K562 (cell line): ENCODE measurements around the gene ACTRT3. TPM values are rescaled to one million over a fixed set of nuclear protein-coding genes. Genes with fewer than 3 reads are reported as not detected.

ENCODE experiments used
- ARHGAP35 ChIP-seq: fragments of 450-650 bp; IDR thresholded peaks from 2 replicates; pipeline ENCODE4 v1.6.1; 2018; ENCODE audit not compliant: partially characterized antibody
- CXXC5 ChIP-seq: fragments of 250-450 bp; sonication (Bioruptor Pico); IDR thresholded peaks from 2 replicates; pipeline ENCODE4 v1.8.0; 2022; ENCODE audit warnings: inconsistent platforms, mild to moderate bottlenecking, moderate library complexity
- ELF2 ChIP-seq: fragments of 250-450 bp; sonication (Bioruptor Pico); IDR thresholded peaks from 2 replicates; pipeline ENCODE4 v1.5.0; 2021; ENCODE audit warnings: mild to moderate bottlenecking
- EP300 ChIP-seq: IDR thresholded peaks from 2 replicates; pipeline ENCODE4 v1.6.1; 2012; ENCODE audit warnings: low read length, improper control_type of control experiment
- ETV5 ChIP-seq: sonication (generic); formaldehyde crosslinking; IDR thresholded peaks from 2 replicates; pipeline ENCODE4 v1.4.0; 2020; ENCODE audit warnings: low read depth, mild to moderate bottlenecking, missing genetic modification reagents
- HDAC3 ChIP-seq: fragments of 450-650 bp; IDR thresholded peaks from 2 replicates; pipeline ENCODE4 v1.6.1; 2018; ENCODE audit warnings: borderline replicate concordance, mild to moderate bottlenecking, moderate library complexity; ENCODE audit not compliant: partially characterized antibody
- HDGF ChIP-seq: fragments of 450-650 bp; IDR thresholded peaks from 2 replicates; pipeline ENCODE4 v1.6.1; 2016
- ID3 ChIP-seq, 2 experiments: fragments of 250-450 bp in 1 of 2; fragments of 450-650 bp in 1 of 2; sonication (Bioruptor Pico) in 1 of 2; IDR thresholded peaks; 2 replicates each; pipeline versions ENCODE4 v1.6.1 to v1.8.0; 2016 to 2021; ENCODE audit warnings: mild to moderate bottlenecking in 2 of 2, moderate library complexity in 2 of 2, missing compliant biosample characterization in 1 of 2, missing genetic modification characterization in 1 of 2
- IRF2 ChIP-seq: sonication (generic); formaldehyde crosslinking; IDR thresholded peaks from 2 replicates; pipeline ENCODE4 v1.8.1; 2022; ENCODE audit warnings: mild to moderate bottlenecking, missing genetic modification reagents
- MNT ChIP-seq, 2 experiments: fragments of 450-650 bp; conservative IDR thresholded peaks; 2 replicates each; pipeline ENCODE4 v1.6.1; 2017; ENCODE audit warnings: mild to moderate bottlenecking in 2 of 2, moderate library complexity in 2 of 2
- NCOA4 ChIP-seq: fragments of 450-650 bp; IDR thresholded peaks from 2 replicates; pipeline ENCODE4 v1.6.1; 2018; ENCODE audit warnings: mild to moderate bottlenecking; ENCODE audit not compliant: partially characterized antibody
- NCOR1 ChIP-seq: fragments of 450-650 bp; IDR thresholded peaks from 2 replicates; pipeline ENCODE4 v1.6.1; 2016; ENCODE audit warnings: mild to moderate bottlenecking, moderate library complexity
- NEUROD1 ChIP-seq: fragments of 150-350 bp; IDR thresholded peaks from 2 replicates; pipeline ENCODE4 v1.6.1; 2014; ENCODE audit warnings: borderline replicate concordance, low read length, low read depth; ENCODE audit not compliant: partially characterized antibody
- RBM14 ChIP-seq: fragments of 200-400 bp; formaldehyde crosslinking; IDR thresholded peaks from 2 replicates; pipeline ENCODE4 v1.6.1; 2018; ENCODE audit warnings: low read depth, mild to moderate bottlenecking, low read length, moderate library complexity, borderline replicate concordance; ENCODE audit not compliant: insufficient read depth
- SRSF7 ChIP-seq: fragments of 200-400 bp; formaldehyde crosslinking; optimal IDR thresholded peaks from 2 replicates; pipeline ENCODE3; 2017; ENCODE audit warnings: mild to moderate bottlenecking, low read depth, low read length
- TBL1XR1 ChIP-seq, 2 experiments: IDR thresholded peaks; 2 replicates each; pipeline ENCODE4 v1.6.1; 2012; ENCODE audit warnings: improper control_type of control experiment in 2 of 2, low read length in 2 of 2, mild to moderate bottlenecking in 1 of 2
- ZNF592 ChIP-seq: fragments of 450-650 bp; IDR thresholded peaks from 2 replicates; pipeline ENCODE4 v1.6.1; 2017; ENCODE audit warnings: antibody characterized with exemption, mild to moderate bottlenecking
- ZZZ3 ChIP-seq: fragments of 450-650 bp; IDR thresholded peaks from 2 replicates; pipeline ENCODE4 v1.6.1; 2016; ENCODE audit warnings: antibody characterized with exemption, mild to moderate bottlenecking, moderate library complexity
- polyA plus RNA-seq, 8 experiments: library from polyadenylated mRNA; depleted of rRNA in 4 of 8; stranded (reverse) in 5 of 8; unstranded in 3 of 8; fragments of >200 nt; fragmentation: Nextera tagmentation in 2 of 8; fragmentation: Illumina TruSeq in 1 of 8; extraction: Ambion mirVana in 2 of 8; extraction: Trizol in 1 of 8; gene quantifications; 2 replicates each; pipeline versions ENCODE4 v1.2.1 to v1.2.3, GENCODE V29; 2011 to 2014; ENCODE audit warnings: inconsistent platforms in 1 of 8, missing spikeins in 1 of 8
- total RNA-seq, 7 experiments: library from RNA; depleted of rRNA in 6 of 7; stranded (reverse); fragments of >200 nt in 6 of 7; fragmentation: Illumina TruSeq in 2 of 7; extraction: Trizol in 2 of 7; gene quantifications; 2 replicates each; pipeline versions ENCODE4 v1.2.1 to v1.2.3, GENCODE V29; 2011 to 2021; ENCODE audit warnings: low replicate concordance in 1 of 7

Gene ACTRT3
- total and polyA plus RNA-seq, 9 of the 15 experiments (the other 6 are each of a cell fraction or from before 2014, with no cell fraction given) = 0.06 to 0.11 (median 0.07) TPM; not detected in 5

GRCh38 chr3:169781209-169781855 is 12.0 kb upstream of the ACTRT3 start (continued):
- TF ChIP-seq MNT (conservative IDR thresholded peaks at IDR 0.05) (no peak), NCOA4 (no peak), NCOR1 (peak; percentile 88), SRSF7 (no peak), NEUROD1 (no peak), ARHGAP35 (no peak), EP300 (peak; percentile 92), CXXC5 (CRISPR knock-in tag) (peak; percentile 52), HDAC3 (no peak), TBL1XR1 (IDR thresholded peaks at IDR 0.05; ENCODE audit: low read length in 2 of 2) (peak in 1 of 2 experiments; percentile 60; a peak in 1 of 4 replicates), ZZZ3 (no peak), HDGF (no peak), ELF2 (CRISPR knock-in tag) (no peak), ETV5 (CRISPR knock-in tag) (no peak), IRF2 (CRISPR knock-in tag) (no peak), ID3 (CRISPR knock-in tag; IDR thresholded peaks at IDR 0.05) (no peak), ID3 (tag; IDR thresholded peaks at IDR 0.05) (no peak), ZNF592 (0 out of 2 replicates have a peak, but pooled peaks have one; percentile 39), RBM14 (no peak)
